Omental fat pad (tissue), 4 donors: ENCODE data around the gene ACSS2. TPM values are rescaled to one million over a fixed set of nuclear protein-coding genes. Genes with fewer than 3 reads are reported as not detected.

ENCODE experiments used
- ATAC-seq: fragments of 150-250 bp; one replicate; pipeline ENCODE4 v1.9.1; 2016; ENCODE audit warnings: mild to moderate bottlenecking, moderate library complexity; ENCODE audit not compliant: low FRiP score
- DNase-seq: peaks from one replicate; pipeline ENCODE4 v3.0.0-alpha.2; 2019; ENCODE audit warnings: low spot score
- CTCF ChIP-seq, 3 donors: fragments of 450-650 bp; IDR thresholded peaks; one replicate each; pipeline ENCODE4 v1.5.1; 2016 to 2017; ENCODE audit warnings: antibody characterized with exemption in 3 of 3, mild to moderate bottlenecking in 3 of 3, moderate library complexity in 2 of 3
- total RNA-seq, 4 donors: library from RNA; depleted of rRNA; stranded (reverse); fragments of >200 nt; gene quantifications; one replicate each; pipeline ENCODE4 v1.1.0, GENCODE V29; 2016

The ACSS2 gene
- total RNA-seq, 4 donors from 2014 or later, result 72.4 to 119 (median 102) TPM

GRCh38 chr20:34940081-34940481, 63.7 kb downstream of the ACSS2 start:
- no peak for DNase-seq
- ATAC-seq, result no peak
- no peak for TF ChIP-seq CTCF (IDR thresholded peaks at IDR 0.05)

GRCh38 chr20:34941226-34941625, 64.8 kb downstream of the ACSS2 start:
- DNase-seq (no peak), ATAC-seq (no peak)
- TF ChIP-seq CTCF (IDR thresholded peaks at IDR 0.05), result no peak

GRCh38 chr20:34942301-34942700, 65.9 kb downstream of the ACSS2 start:
- no peak for TF ChIP-seq CTCF (IDR thresholded peaks at IDR 0.05)
- ATAC-seq (no peak), DNase-seq (no peak)

GRCh38 chr20:34943808-34944567, 67.6 kb downstream of the ACSS2 start:
- ATAC-seq (peak; percentile 48), DNase-seq (no peak)
- TF ChIP-seq CTCF (IDR thresholded peaks at IDR 0.05), result no peak

GRCh38 chr20:34945315-34946077, 69.1 kb downstream of the ACSS2 start:
- TF ChIP-seq CTCF (IDR thresholded peaks at IDR 0.05), result no peak
- no peak for ATAC-seq

GRCh38 chr20:34946661-34947060, 70.2 kb downstream of the ACSS2 start:
- ATAC-seq, result no peak
- TF ChIP-seq CTCF (IDR thresholded peaks at IDR 0.05), result no peak
- no peak for DNase-seq

More at GRCh38 chr20:34945315-34946077, 69.1 kb downstream of the ACSS2 start:
- DNase-seq, result no peak
